NCI-H2227 treated with DMSO at 0.1 percent for 48 hours (cell line): ENCODE data around the gene PFN3.
"Not testable (repeated sequence)": the region's sequence is repeated elsewhere in the genome, so short reads cannot be mapped to it uniquely, and the experiment has no call there.

Experiments used
- DNase-seq: peaks from one replicate; lab custom pipeline; 2025; lab: John Stamatoyannopoulos, UW

PFN3 gene

GRCh38 chr5:177393206-177393765 lies 7.2 kb downstream of the PFN3 start:
- DNase-seq = no peak

- no peak for DNase-seq
These were observed 7.7 kb downstream of the PFN3 start for GRCh38 chr5:177392765-177393164.

GRCh38 chr5:177390363-177391300 lies 9.8 kb downstream of the PFN3 start:
- DNase-seq = peak; percentile 71

- DNase-seq = no peak
These were observed 11.0 kb downstream of the PFN3 start for GRCh38 chr5:177389241-177390169.

GRCh38 chr5:177388521-177389052 lies 11.9 kb downstream of the PFN3 start:
- DNase-seq = no peak

- DNase-seq = no peak
These were observed 13.1 kb downstream of the PFN3 start for GRCh38 chr5:177387405-177387804.

- no peak for DNase-seq
These were observed 13.9 kb downstream of the PFN3 start for GRCh38 chr5:177386542-177386941.

GRCh38 chr5:177385720-177386119 lies 14.7 kb downstream of the PFN3 start:
- DNase-seq = no peak

- no peak for DNase-seq
These were observed 16.3 kb downstream of the PFN3 start, which contains the start of gene SLC34A1 for GRCh38 chr5:177384134-177384533. Gene SLC34A1, plus strand, starts transcription at chr5:177384434. Its CDS starts 1,308 bp downstream, at chr5:177385742.

- no peak for DNase-seq
These were observed 17.3 kb downstream of the PFN3 start for GRCh38 chr5:177383181-177383580.

GRCh38 chr5:177382423-177383029 lies 17.9 kb downstream of the PFN3 start:
- DNase-seq = no peak

- no peak for DNase-seq
These were observed 19.7 kb downstream of the PFN3 start for GRCh38 chr5:177380805-177381126.

GRCh38 chr5:177378884-177379883 lies 21.3 kb downstream of the PFN3 start:
- no peak for DNase-seq

- DNase-seq = no peak
These were observed 22.3 kb downstream of the PFN3 start for GRCh38 chr5:177377851-177378776.

GRCh38 chr5:177376107-177376506 lies 24.4 kb downstream of the PFN3 start:
- DNase-seq = no peak

GRCh38 chr5:177375516-177375915 lies 24.9 kb downstream of the PFN3 start:
- not testable (repeated sequence) for DNase-seq

- no peak for DNase-seq
These were observed 26.2 kb downstream of the PFN3 start for GRCh38 chr5:177374211-177374610.

GRCh38 chr5:177373806-177374205 lies 26.7 kb downstream of the PFN3 start:
- no peak for DNase-seq

- no peak for DNase-seq
These were observed 27.6 kb downstream of the PFN3 start for GRCh38 chr5:177372910-177373309.
